ENCODE data around the gene PLCD1.
"Not testable (repeated sequence)": the region's sequence is repeated elsewhere in the genome, so short reads cannot be mapped to it uniquely, and the experiment has no call there.

PLCD1 gene

DNA sequence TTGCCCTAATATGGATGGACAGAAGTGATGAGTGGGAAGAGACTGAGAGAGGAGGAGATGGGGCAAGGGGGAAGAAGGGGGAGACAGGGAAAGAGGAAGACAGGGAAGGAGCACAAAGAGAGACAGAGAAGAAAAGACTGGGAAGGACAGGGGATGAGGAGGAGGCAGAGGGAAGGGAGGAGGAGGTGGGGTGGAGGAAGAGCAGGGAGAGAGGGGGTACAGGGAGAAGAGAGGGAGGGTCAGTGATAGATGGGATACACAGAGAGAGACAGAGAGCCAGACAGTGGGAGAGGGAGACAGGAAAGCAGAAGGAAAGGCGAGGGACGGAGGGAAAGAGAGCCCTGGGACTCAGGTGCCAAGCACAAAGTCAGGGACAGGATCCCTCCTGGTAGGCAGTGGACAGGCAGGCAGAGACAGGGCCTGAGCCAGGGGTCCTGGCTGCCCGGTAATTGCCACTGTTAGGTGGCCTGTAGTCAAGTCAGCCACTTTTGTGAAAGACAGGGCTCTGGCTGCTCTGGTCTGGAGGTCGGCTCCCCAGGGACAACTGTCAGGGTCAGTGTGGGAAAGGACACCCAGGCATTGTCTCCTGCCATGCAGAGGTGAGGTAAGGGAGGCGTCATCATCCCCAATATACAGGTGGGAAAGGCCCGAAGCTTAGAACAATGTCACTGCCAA, 29.1 kb downstream of the PLCD1 start:
- DNase-seq (ENCODE audit: low spot score): no peak

GRCh38 chr3:37999836-38000235, 29.6 kb downstream of the PLCD1 start:
- DNase-seq (ENCODE audit: low spot score): no peak

- no peak for DNase-seq (ENCODE audit: low spot score)
Measured at GRCh38 chr3:37997791-37998370, 31.6 kb downstream of the PLCD1 start.

- no peak for DNase-seq (ENCODE audit: low spot score)
Measured at GRCh38 chr3:37997342-37997741, 32.1 kb downstream of the PLCD1 start.

DNA sequence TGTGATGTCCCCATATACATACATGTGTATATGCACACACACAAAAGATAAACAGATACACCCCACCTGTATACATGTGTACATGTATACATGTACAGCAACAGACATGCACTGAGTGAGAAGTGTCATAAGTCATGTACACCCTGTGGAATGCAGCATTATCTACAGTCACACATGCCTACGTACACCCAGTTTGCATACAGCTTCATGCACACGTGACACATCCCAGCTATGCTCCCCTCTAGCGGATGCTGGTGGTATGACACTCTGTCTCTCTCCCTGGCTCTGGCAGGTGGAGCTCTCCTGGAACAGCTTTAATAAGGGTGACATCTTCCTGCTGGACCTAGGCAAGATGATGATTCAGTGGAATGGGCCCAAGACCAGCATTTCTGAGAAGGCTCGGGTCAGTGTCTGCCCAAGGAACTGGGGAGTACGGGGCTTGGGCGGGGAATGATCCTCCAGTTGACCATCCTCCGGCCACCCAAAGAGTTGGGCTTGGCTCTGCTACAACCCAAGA, 32.6 kb downstream of the PLCD1 start:
- DNase-seq (ENCODE audit: low spot score): no peak

- DNase-seq (ENCODE audit: low spot score): no peak
Measured at GRCh38 chr3:37995652-37996641, 33.5 kb downstream of the PLCD1 start.

DNA sequence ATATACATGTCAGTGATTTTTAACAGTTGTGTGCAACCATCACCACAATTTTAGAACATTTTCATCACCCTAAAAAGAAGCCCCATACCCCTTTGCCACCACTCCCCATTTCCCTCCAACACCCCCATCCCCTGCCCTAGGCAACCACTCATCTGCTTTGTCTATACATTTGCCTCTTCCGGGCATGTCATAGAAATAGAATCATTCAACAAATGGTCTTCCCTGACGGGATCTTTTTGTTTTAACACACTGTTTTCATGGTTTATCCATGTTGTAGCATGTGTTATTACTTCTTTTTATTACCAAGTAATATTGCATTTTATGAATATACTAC, 34.8 kb downstream of the PLCD1 start:
- no peak for DNase-seq (ENCODE audit: low spot score)

- no peak for DNase-seq (ENCODE audit: low spot score)
Measured at GRCh38 chr3:37993820-37994638, 35.4 kb downstream of the PLCD1 start.

DNA sequence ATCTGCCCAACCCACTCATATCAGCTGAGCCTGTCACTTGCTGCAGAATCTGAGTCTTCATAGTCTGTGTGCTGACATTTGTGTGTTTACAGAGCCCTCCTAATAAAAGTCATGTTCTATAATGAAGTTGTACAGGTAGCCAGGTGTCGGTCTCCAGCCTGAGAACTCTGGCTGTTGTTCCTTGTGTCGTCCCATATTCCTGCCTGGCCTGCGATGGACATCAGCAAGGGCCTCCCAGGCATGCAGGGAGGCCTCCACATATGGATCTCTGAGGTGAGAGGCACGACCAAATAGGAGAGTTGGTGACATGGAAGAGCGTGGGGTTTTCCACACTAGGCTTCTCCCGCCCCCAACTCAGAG, 36.0 kb downstream of the PLCD1 start:
- no peak for DNase-seq (ENCODE audit: low spot score)

- DNase-seq (ENCODE audit: low spot score): no peak
Measured at GRCh38 chr3:37993067-37993455, 36.4 kb downstream of the PLCD1 start.

DNA sequence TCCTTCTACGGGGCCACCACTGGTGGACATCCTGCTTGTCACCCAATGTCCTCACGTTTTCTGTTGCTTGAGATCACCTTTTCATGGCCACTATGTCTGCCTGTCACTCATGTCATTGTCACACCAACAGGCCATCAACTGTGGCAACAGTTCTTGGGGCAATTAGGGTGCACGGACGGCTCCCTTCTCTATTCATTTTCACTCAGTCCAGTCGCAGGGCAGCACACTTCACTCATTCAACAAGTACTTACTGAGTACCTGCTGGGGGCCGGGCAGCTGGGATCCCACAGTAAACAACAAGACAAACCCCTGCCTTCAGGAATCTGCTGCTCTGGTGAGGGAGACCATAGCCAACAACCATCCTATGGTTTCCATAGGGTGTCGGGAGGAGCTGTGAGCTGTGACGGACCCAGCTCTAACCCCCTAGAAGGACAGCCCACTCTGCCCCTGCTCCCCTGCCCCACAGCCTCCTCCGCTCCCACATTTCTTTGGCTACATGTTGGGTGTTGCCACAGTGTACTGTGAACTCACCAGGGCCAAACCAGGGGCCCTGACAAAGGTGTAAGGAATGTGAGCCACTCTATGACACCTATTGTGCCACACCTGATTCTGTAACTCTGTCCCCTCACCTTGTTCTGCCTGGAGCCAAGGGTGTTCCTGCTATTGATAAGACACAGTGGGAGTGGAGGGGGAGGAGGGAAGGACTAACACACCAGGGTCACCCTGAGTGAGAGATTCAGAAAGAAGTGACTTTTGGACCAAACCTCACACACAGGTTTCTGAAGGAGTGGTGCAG, 37.0 kb downstream of the PLCD1 start:
- no peak for DNase-seq (ENCODE audit: low spot score)

GRCh38 chr3:37991823-37992222, 37.6 kb downstream of the PLCD1 start:
- no peak for DNase-seq (ENCODE audit: low spot score)

- no peak for DNase-seq (ENCODE audit: low spot score)
Measured at GRCh38 chr3:37991109-37991508, 38.3 kb downstream of the PLCD1 start.

DNA sequence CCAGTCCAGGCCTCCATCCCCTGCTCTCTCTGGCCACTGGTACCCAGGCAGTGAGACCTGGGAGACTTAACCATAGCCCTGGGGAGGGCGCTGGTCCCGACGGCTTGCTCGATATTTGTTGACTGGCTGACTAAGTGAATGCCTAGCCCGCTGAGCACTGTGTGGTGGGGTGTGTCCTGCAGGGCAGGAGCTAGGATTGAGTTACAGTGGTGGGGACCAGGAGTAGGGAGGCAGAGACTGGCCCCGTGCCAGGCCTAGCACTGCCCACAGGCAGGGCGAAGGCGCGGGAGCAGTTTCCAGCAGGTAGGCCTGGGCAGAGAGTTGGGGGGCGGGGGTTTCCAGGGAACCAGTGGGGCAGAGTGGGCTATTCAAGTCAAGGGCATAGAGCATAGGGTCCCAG, 38.9 kb downstream of the PLCD1 start, which contains the start of gene VILL:
Gene VILL (plus strand): TSS at position 260 of the 400 bp plus-strand sequence. CDS start 2,887 bp downstream, outside the sequence.
- DNase-seq (ENCODE audit: low spot score): no peak

DNA sequence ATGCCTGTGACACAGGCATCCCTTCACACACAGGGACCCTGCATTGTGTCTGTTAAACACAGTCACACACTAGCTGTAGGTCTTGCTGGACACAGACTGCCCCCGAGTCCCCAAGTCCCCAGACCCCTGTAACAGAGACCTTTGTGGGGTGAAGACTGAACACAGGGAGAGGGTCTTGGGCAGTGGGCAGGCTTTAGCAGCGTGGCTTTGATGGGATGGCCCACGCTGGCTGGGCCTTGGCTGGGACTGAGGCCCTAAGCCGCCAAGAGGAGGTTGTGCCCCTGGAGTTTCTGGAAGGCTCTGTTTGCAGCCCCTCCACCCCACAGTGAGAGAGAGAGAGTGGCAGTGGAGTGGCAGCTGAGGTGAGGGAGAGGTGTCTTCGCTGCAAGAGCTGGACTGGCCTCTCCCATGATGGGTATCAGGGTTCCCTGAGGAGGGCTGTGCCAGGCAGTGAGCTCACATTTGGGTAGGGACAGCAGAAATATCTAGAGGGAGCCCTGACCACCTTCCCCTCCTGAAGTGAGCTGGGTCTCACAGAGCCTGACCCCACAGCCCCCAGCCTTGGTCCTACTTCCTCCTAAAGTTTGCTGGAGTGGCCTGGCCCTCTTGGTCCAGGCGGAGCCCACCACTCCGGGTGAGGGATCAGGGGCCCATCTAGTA, 39.5 kb downstream of the PLCD1 start:
- no peak for DNase-seq (ENCODE audit: low spot score)

DNA sequence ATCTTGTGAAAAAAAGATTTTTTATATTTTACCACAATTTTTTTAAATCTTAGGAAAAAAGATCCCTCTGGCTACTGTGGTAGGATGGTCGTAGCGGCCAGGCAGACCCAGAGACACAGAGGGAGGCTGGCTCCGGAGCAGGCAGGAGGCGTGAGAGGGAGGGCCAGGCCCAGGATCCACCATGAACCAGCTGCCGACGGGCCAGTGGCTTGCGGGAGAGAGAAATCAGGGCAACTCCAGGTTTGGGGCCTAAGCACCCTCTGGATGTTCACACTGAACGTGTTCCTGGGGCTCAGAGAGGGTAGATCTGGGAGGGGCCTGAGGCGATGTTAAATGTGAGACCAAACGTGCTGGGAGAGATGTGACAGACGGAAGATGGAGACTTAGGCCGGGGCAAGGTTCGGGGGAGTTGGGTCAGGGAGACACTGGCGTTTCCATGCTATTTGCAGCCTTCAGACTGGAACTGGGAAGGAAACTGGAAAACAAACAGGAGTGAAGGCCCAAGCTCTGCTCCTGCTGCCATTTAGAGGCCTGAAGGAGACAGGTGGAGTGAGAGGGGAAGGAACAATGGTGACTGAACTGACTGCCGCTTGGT, 40.4 kb downstream of the PLCD1 start:
- DNase-seq (ENCODE audit: low spot score): no peak

GRCh38 chr3:37988376-37988775, 41.1 kb downstream of the PLCD1 start:
- not testable (repeated sequence) for DNase-seq (ENCODE audit: low spot score)

DNA sequence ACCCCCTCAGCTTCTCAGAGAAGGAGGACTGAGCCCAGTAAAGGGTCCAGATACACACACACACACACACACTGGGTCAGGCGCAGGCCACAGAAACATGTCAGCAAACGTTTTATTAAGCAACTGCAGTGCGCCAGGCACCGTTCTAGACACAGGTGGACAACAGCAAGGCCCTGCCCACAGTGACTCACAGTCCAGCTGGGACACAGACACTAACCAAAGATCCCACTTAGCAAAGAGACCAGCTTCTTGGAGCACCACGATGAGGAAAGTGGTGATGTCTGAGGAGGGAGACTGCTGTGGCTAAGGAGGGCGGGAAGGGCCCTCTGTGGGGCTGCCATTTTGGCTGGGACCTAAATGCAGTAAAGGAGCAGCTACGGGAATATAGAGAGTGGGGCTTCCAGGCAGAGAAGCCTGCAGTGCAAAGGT, 41.7 kb downstream of the PLCD1 start:
- no peak for DNase-seq (ENCODE audit: low spot score)

- no peak for DNase-seq (ENCODE audit: low spot score)
Measured at GRCh38 chr3:37987315-37987697, 42.1 kb downstream of the PLCD1 start.
